Naive thymus-derived CD4-positive, alpha-beta T cell (primary cell): ENCODE data around the gene DND1. TPM values are rescaled to one million over a fixed set of nuclear protein-coding genes. Genes with fewer than 3 reads are reported as not detected.
"Not testable (repeated sequence)": the region's sequence is repeated elsewhere in the genome, so short reads cannot be mapped to it uniquely, and the experiment has no call there.

Experiments
- ATAC-seq: fragments of 150-1000 bp; cut with Tn5 transposase; 2 replicates; pipeline ENCODE4 v1.10.0; 2021; ENCODE audit warnings: mild to moderate bottlenecking, moderate library complexity
- CTCF ChIA-PET: fragments of 350-600 bp; sonication (Branson Sonifier 250); formaldehyde crosslinking; loops from one replicate; lab custom pipeline; 2021; ENCODE audit warnings: antibody characterized with exemption; lab: Charles Lee
- POLR2A ChIA-PET: fragments of 350-600 bp; sonication (Branson Sonifier 250); formaldehyde crosslinking; loops from one replicate; lab custom pipeline; 2021; ENCODE audit warnings: antibody characterized with exemption, inconsistent platforms; lab: Charles Lee
- DNase-seq, 9 donors: peaks; one replicate each; pipeline versions ENCODE4 v3.0.0 to v3.0.0-alpha.2; 2020 to 2022; ENCODE audit warnings: mixed read lengths in 1 of 9
- H3K27ac ChIP-seq: one replicate; pipeline ENCODE4 v1.7.0; 2013; ENCODE audit warnings: mild to moderate bottlenecking, low read depth, low read length, moderate library complexity
- H3K27me3 ChIP-seq, 2 donors: one replicate each; pipeline ENCODE4 v1.7.0; 2013; ENCODE audit warnings: low read length in 2 of 2, mild to moderate bottlenecking in 2 of 2, moderate library complexity in 2 of 2; ENCODE audit not compliant: control insufficient read depth in 2 of 2, insufficient read depth in 2 of 2
- H3K36me3 ChIP-seq, 3 experiments: 1 replicate in 2 of 3; 2 replicates in 1 of 3; pipeline ENCODE4 v1.7.0; 2013; ENCODE audit warnings: low read length in 3 of 3, mild to moderate bottlenecking in 3 of 3, moderate library complexity in 1 of 3; ENCODE audit not compliant: insufficient read depth in 3 of 3, control insufficient read depth in 2 of 3
- H3K4me1 ChIP-seq, 2 donors: one replicate each; pipeline ENCODE4 v1.7.0; 2013; ENCODE audit warnings: low read length in 2 of 2, mild to moderate bottlenecking in 2 of 2, moderate library complexity in 1 of 2; ENCODE audit not compliant: control insufficient read depth in 2 of 2, insufficient read depth in 2 of 2
- H3K4me3 ChIP-seq: 2 replicates; pipeline ENCODE4 v1.7.0; 2013; ENCODE audit warnings: mild to moderate bottlenecking, low read length
- H3K9me3 ChIP-seq, 3 experiments: 1 replicate in 2 of 3; 2 replicates in 1 of 3; pipeline ENCODE4 v1.7.0; 2013; ENCODE audit warnings: low read length in 3 of 3; ENCODE audit not compliant: control insufficient read depth in 2 of 3
- H3K27ac Mint-ChIP-seq, 9 donors: one replicate each; pipeline ENCODE4 v1.8.0; 2020 to 2022; ENCODE audit warnings: mixed read lengths in 9 of 9, mild to moderate bottlenecking in 8 of 9, moderate library complexity in 5 of 9, inconsistent platforms in 2 of 9
- H3K27me3 Mint-ChIP-seq, 5 donors: one replicate each; pipeline ENCODE4 v1.8.0; 2021 to 2022; ENCODE audit warnings: mixed read lengths in 5 of 5, mild to moderate bottlenecking in 1 of 5
- H3K36me3 Mint-ChIP-seq, 5 donors: one replicate each; pipeline ENCODE4 v1.8.0; 2020 to 2022; ENCODE audit warnings: mixed read lengths in 5 of 5, mild to moderate bottlenecking in 3 of 5, inconsistent platforms in 1 of 5
- H3K4me1 Mint-ChIP-seq, 7 donors: one replicate each; pipeline ENCODE4 v1.8.0; 2020 to 2022; ENCODE audit warnings: mixed read lengths in 7 of 7, mild to moderate bottlenecking in 3 of 7, inconsistent platforms in 1 of 7
- H3K4me3 Mint-ChIP-seq, 10 donors: one replicate each; pipeline ENCODE4 v1.8.0; 2020 to 2022; ENCODE audit warnings: mild to moderate bottlenecking in 10 of 10, mixed read lengths in 10 of 10, moderate library complexity in 6 of 10, inconsistent platforms in 2 of 10
- H3K9me3 Mint-ChIP-seq, 11 donors: one replicate each; pipeline ENCODE4 v1.8.0; 2020 to 2022; ENCODE audit warnings: mixed read lengths in 11 of 11, mild to moderate bottlenecking in 4 of 11, inconsistent platforms in 1 of 11, moderate library complexity in 1 of 11
- intact Hi-C, 2 donors: fragments of 100-400 bp; cut with micrococcal nuclease; formaldehyde crosslinking; loops; one replicate each; pipeline ENCODE4 v1.15.1; 2023
- polyA plus RNA-seq, 2 donors: library from polyadenylated mRNA; unstranded; fragments of 300-500 nt; fragmentation: Illumina TruSeq; gene quantifications; one replicate each; pipeline ENCODE4 v1.2.3, GENCODE V29; 2021
- total RNA-seq, 6 experiments: library from RNA in 5 of 6; stranded (reverse) in 5 of 6; gene quantifications; 1 replicate in 5 of 6; 2 replicates in 1 of 6; pipeline ENCODE4 v1.2.3 and lab custom pipeline; 2021 to 2026

Gene DND1
- total and polyA plus RNA-seq, 7 experiments from 2014 or later: 0.15 to 5.0 (median 2.7) TPM; not detected in 1

DNA sequence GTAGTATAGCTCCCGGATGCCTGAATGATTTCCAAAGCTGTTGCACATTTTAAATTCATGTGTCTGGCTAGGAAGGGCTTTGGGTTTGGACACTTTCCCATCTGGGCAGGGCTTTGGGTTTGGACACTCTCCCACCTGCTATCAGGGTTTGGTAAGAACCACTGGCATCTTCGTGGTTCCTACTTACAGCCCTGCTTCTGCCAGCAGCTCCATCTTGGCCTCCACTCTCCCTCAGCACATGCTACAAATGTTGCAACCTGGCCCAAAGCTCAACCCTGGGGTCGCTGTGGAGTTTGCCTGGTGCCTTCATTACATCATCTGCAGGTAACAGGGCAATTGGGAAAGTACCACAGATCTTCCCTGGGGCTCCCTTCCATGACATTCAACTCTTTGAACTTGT lies 30.7 kb downstream of the DND1 start:
- Mint-ChIP-seq H3K4me3 (no peak overlapping the region), H3K9me3 (peaks cover 0 to 2% (median 0%) of the 10 kb centered on the region in 11 donors), H3K27me3 (no peaks in the 10 kb centered on the region), H3K36me3 (peaks cover 0 to 26% (median 6%) of the 10 kb centered on the region in 5 donors), H3K4me1 (peaks cover 35 to 80% (median 64%) of the 10 kb centered on the region in 7 donors), H3K27ac (peak overlapping the region in 3 of 9 donors; percentile 18 to 36 (median 23))
- Histone ChIP-seq H3K4me3 (no peak overlapping the region), H3K4me1 (peaks cover 13 to 16% of the 10 kb centered on the region in 2 donors), H3K27me3 (no peaks in the 10 kb centered on the region), H3K27ac (no peak overlapping the region), H3K36me3 (peaks cover 0 to 40% (median 0%) of the 10 kb centered on the region in 3 experiments), H3K9me3 (no peaks in the 10 kb centered on the region)
- intact Hi-C loops: no loop called here
- DNase-seq: no peak
- POLR2A ChIA-PET: interaction anchor here (0.6 to 2.0 kb wide), 4 partner anchors 54 to 95 kb away, joined by 3 to 7 read pairs (median 4); partner anchors contain the start of gene EIF4EBP3
- CTCF ChIA-PET: interaction anchor here (1.6 kb wide), 1 partner anchor 68 kb away, joined by 5 read pairs; no protein-coding TSS in a partner anchor
- ATAC-seq: no peak

DNA sequence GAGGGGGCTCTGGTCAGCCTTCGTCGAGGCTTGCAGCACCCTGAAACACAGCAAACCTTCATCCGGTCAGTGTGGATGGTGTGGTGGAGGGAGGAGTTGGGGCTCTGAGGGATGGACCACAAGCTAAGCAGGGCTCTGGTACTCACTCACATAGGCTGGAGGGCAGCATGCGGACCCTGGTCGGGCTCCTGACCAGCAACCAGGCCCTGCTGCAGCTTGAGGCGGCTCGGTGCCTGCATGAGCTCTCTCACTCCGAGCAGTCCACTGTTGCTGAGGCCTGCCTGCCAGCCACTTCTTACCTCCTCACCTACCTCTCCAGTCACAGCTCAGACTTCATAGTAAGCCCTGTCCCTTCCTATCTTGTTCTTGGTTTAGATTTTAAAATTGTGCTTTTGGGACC lies 31.7 kb downstream of the DND1 start:
- ATAC-seq: no peak
- Histone ChIP-seq H3K27ac (no peak overlapping the region), H3K4me3 (no peak overlapping the region), H3K27me3 (no peaks in the 10 kb centered on the region), H3K36me3 (peaks cover 0 to 40% (median 0%) of the 10 kb centered on the region in 3 experiments), H3K9me3 (no peaks in the 10 kb centered on the region), H3K4me1 (peaks cover 12 to 14% of the 10 kb centered on the region in 2 donors)
- no peak for DNase-seq
- Mint-ChIP-seq H3K4me1 (peaks cover 32 to 74% (median 58%) of the 10 kb centered on the region in 7 donors), H3K27ac (peak overlapping the region in 6 of 9 donors; percentile 3 to 90 (median 24)), H3K27me3 (no peaks in the 10 kb centered on the region), H3K4me3 (peak overlapping the region in 2 of 10 donors; percentile 23 to 90), H3K36me3 (peaks cover 0 to 25% (median 6%) of the 10 kb centered on the region in 5 donors), H3K9me3 (no peaks in the 10 kb centered on the region)
- ChIA-PET CTCF (interaction anchor here (0.6 to 1.6 kb wide), 2 partner anchors 56 to 69 kb away, joined by 3 to 5 read pairs; no protein-coding TSS in a partner anchor), POLR2A (interaction anchor here (1.3 kb wide), 1 partner anchor 240 kb away, joined by 3 read pairs; the partner anchor contains the start of gene ANKHD1)
- intact Hi-C loops: no loop called here

DNA sequence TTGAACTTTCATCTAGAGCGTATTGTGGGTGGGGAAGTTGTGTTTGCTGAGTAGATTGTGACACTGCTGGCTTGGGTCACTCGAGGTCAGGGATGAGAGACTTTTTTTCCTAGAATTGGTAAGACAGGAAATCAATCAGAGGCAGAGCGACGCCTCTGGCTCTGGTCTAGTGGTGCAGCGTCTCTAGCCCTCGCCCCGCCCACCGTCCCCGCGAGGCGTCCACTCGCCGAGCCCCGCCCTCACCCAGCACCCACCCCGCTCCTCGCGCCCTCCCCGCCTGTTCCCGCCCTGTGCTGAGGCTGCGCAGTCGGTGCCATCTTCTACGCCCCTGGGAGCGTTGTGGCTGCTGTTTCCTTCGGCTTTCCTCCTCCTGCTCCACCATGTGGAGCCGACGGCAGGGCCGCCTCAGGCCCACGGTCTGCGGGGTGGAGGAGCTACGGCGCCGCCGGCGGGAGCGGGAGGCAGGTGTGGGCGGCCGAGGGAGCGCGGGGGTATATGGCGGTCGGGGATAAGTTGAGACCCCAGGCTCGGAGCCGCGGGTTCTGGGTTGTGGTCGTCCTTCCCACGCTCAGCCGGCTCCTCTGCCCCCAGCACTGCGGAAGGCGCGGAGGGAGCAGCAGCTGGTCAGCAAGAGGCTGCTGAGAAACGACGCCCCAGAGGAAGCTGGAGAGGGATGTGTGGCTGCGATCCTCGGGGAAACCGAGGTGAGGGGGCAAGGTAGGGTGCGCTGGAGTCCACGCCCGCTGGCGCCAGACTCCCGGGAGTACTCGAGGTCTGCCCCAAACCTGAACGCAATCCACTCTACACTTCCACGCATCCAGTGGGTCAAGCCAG lies 34.0 kb downstream of the DND1 start, which contains the start of gene TMCO6:
Gene TMCO6 (plus strand): TSS at position 304 of the 834 bp plus-strand sequence. CDS start 77 bp downstream, at position 381.
- peaks cover 21 to 54% (median 40%) of the 10 kb centered on the region in 7 donors for H3K4me1 Mint-ChIP-seq
- peak within 1 kb of the TSS; percentile 87 to 100 (median 93) for H3K27ac Mint-ChIP-seq
- peak within 1 kb of the TSS; percentile 79 for H3K27ac ChIP-seq
- no peaks in the 10 kb centered on the region for H3K9me3 ChIP-seq
- ChIA-PET POLR2A (interaction anchor here (0.7 to 3.5 kb wide), 16 partner anchors 8 to 997 kb away, joined by 3 to 26 read pairs (median 4); partner anchors contain the start of genes ANKHD1, APBB3, EIF4EBP3 and HARS1), CTCF (interaction anchor here (0.5 to 1.0 kb wide), 4 partner anchors 39 to 133 kb away, joined by 3 read pairs; no protein-coding TSS in a partner anchor)
- H3K4me3 ChIP-seq: peak within 1 kb of the TSS; percentile 66
- peak within 1 kb of the TSS; percentile 86 to 97 (median 93) for H3K4me3 Mint-ChIP-seq
- H3K27me3 ChIP-seq: no peaks in the 10 kb centered on the region
- no peaks in the 10 kb centered on the region for H3K27me3 Mint-ChIP-seq
- no peaks in the 10 kb centered on the region for H3K9me3 Mint-ChIP-seq
- DNase-seq (peak; percentile 89 to 96 (median 94)), ATAC-seq (peak; percentile 99)
- peaks cover 0 to 26% (median 0%) of the 10 kb centered on the region in 3 experiments for H3K36me3 ChIP-seq
- H3K4me1 ChIP-seq: peaks cover 6% of the 10 kb centered on the region in 2 donors
- intact Hi-C loops: loop anchor here (1.0 to 5.0 kb wide), 18 partner anchors 8 to 1442 kb away; partner anchors contain the start of genes ANKHD1 (in 2 of the 2), APBB3 (in 2 of the 2), CYSTM1 (in 2 of the 2) and EIF4EBP3 (in 2 of the 2)
- H3K36me3 Mint-ChIP-seq: peaks cover 0 to 19% (median 4%) of the 10 kb centered on the region in 5 donors

DNA sequence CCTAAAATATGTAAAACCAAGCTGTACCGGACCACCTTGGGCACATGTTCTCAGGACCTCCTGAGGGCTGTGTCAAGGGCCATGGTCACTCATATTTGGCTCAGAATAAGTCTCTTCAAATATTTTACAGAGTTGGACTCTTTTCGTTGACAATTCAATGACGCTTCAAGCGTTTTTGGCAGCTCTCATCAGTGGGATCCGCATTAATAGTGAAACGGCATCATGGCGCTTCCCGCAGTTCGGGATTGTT lies 34.6 kb downstream of the DND1 start:
- Histone ChIP-seq H3K27ac (peak overlapping the region; percentile 79), H3K36me3 (peaks cover 0 to 21% (median 0%) of the 10 kb centered on the region in 3 experiments), H3K4me3 (peak overlapping the region; percentile 66)
- H3K27me3 Mint-ChIP-seq, ATAC-seq, H3K9me3 ChIP-seq, H3K9me3 Mint-ChIP-seq, CTCF ChIA-PET, H3K4me1 ChIP-seq, H3K27me3 ChIP-seq, DNase-seq: not testable (repeated sequence)
- Mint-ChIP-seq H3K4me1 (peaks cover 26 to 53% (median 43%) of the 10 kb centered on the region in 7 donors), H3K36me3 (peaks cover 0 to 14% (median 0%) of the 10 kb centered on the region in 5 donors), H3K4me3 (peak overlapping the region; percentile 86 to 97 (median 93)), H3K27ac (peak overlapping the region; percentile 87 to 100 (median 92))
- intact Hi-C loops: loop anchor here (1.0 to 5.0 kb wide), 18 partner anchors 8 to 1442 kb away; partner anchors contain the start of genes ANKHD1 (in 2 of the 2), APBB3 (in 2 of the 2), CYSTM1 (in 2 of the 2) and EIF4EBP3 (in 2 of the 2)
- POLR2A ChIA-PET: interaction anchor here (0.8 to 3.5 kb wide), 13 partner anchors 8 to 998 kb away, joined by 3 to 26 read pairs (median 5); partner anchors contain the start of genes ANKHD1, APBB3, EIF4EBP3 and HARS1

DNA sequence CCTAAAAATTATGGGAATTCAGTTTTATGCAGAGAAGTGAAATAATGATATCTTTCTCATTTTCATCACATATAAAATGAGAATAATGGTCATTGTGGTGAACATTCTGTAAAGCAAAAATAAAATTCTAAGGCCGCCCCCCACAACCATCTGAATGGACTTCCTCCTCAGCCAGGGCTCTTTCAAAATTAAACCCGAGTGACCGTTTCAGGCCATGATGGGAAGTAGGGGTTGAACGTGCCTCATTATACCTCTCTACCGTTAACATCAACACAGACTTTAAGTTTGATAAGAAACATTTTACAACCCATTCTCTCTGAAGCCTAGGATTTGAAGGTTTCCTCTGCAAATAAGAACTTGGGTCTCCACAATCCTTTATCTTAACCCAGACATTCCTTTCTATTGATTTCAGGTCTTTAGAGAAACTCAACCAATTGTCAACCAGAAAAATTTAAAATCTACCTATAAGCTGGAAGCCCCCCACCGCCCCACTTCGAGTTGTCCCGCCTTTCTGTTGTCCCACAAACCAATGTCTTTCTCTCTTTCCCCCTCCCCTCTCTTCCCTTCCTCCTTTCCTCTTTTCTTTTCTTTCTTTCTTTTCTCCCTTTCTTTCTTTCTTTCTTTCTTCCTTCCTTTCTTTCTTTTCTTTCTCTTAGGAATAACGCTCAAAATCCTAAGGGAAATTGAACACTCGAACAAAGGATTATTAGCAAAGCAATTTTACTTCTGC lies 35.8 kb downstream of the DND1 start:
- H3K27ac Mint-ChIP-seq: peak overlapping the region in 4 of 9 donors; percentile 38 to 88 (median 77)
- Histone ChIP-seq H3K4me1 (peaks cover 6 to 10% of the 10 kb centered on the region in 2 donors), H3K27me3 (no peaks in the 10 kb centered on the region), H3K27ac (no peak overlapping the region), H3K4me3 (no peak overlapping the region), H3K36me3 (peaks cover 0 to 12% (median 0%) of the 10 kb centered on the region in 3 experiments), H3K9me3 (no peaks in the 10 kb centered on the region)
- no peak for ATAC-seq
- ChIA-PET POLR2A (interaction anchor here (3.0 to 3.5 kb wide), 2 partner anchors 10 to 90 kb away, joined by 21 to 26 read pairs; partner anchors contain the start of genes EIF4EBP3, IK and NDUFA2), CTCF (interaction anchor here (0.6 to 1.1 kb wide), 2 partner anchors 73 to 84 kb away, joined by 3 to 6 read pairs; no protein-coding TSS in a partner anchor)
- no peaks in the 10 kb centered on the region for H3K9me3 Mint-ChIP-seq
- H3K4me1 Mint-ChIP-seq: peaks cover 34 to 61% (median 48%) of the 10 kb centered on the region in 7 donors
- intact Hi-C loops: loop anchor here (2.0 to 5.0 kb wide), 10 partner anchors 53 to 1440 kb away; partner anchors contain the start of genes CYSTM1 (in 1 of the 2), HARS1 (in 1 of the 2), HARS2 (in 1 of the 2) and PFDN1 (in 1 of the 2)
- H3K4me3 Mint-ChIP-seq: peak overlapping the region in 5 of 10 donors; percentile 3 to 90 (median 73)
- DNase-seq: no peak
- H3K27me3 Mint-ChIP-seq: peaks cover 0 to 8% (median 0%) of the 10 kb centered on the region in 5 donors
- H3K36me3 Mint-ChIP-seq: peaks cover 0 to 13% (median 0%) of the 10 kb centered on the region in 5 donors
